HepG2 (cell line): ENCODE data around the gene AHCYL2. TPM values are rescaled to one million over a fixed set of nuclear protein-coding genes. Genes with fewer than 3 reads are reported as not detected.
A peak's percentile ranks its signal among the peaks of the same experiment; 100 is the strongest.

ENCODE experiments used
- ATF5 ChIP-seq: sonication (generic); formaldehyde crosslinking; IDR thresholded peaks from 2 replicates; pipeline ENCODE4 v1.4.0; 2020; ENCODE audit warnings: mild to moderate bottlenecking, low read depth, missing genetic modification reagents
- DMAP1 ChIP-seq: IDR thresholded peaks from 2 replicates; pipeline ENCODE4 v1.6.1; 2016
- HCFC1 ChIP-seq: fragments of 150-350 bp; IDR thresholded peaks from 2 replicates; pipeline ENCODE4 v1.6.1; 2014; ENCODE audit warnings: low read depth, low read length
- HES4 ChIP-seq: sonication (generic); formaldehyde crosslinking; IDR thresholded peaks from 2 replicates; pipeline ENCODE4 v1.9.0; 2021; ENCODE audit warnings: mild to moderate bottlenecking, missing genetic modification reagents, borderline replicate concordance
- HIVEP1 ChIP-seq: sonication (generic); formaldehyde crosslinking; IDR thresholded peaks from 2 replicates; pipeline ENCODE4 v1.4.0; 2020; ENCODE audit warnings: mild to moderate bottlenecking, missing genetic modification reagents
- HNRNPLL ChIP-seq: fragments of 200-400 bp; formaldehyde crosslinking; IDR thresholded peaks from 2 replicates; pipeline ENCODE4 v1.6.1; 2017; ENCODE audit warnings: mild to moderate bottlenecking, low read depth, low read length; ENCODE audit not compliant: poor library complexity, severe bottlenecking
- KLF15 ChIP-seq: sonication (generic); formaldehyde crosslinking; IDR thresholded peaks from 2 replicates; pipeline ENCODE4 v1.8.1; 2023; ENCODE audit warnings: borderline replicate concordance, mild to moderate bottlenecking, inconsistent platforms, missing genetic modification reagents, mixed read lengths
- MIXL1 ChIP-seq: IDR thresholded peaks from 2 replicates; pipeline ENCODE4 v1.6.1; 2016
- MTF2 ChIP-seq: sonication (generic); formaldehyde crosslinking; IDR thresholded peaks from 2 replicates; pipeline ENCODE4 v1.5.0; 2020; ENCODE audit warnings: missing genetic modification reagents, borderline replicate concordance
- NPAS2 ChIP-seq: sonication (generic); formaldehyde crosslinking; IDR thresholded peaks from 2 replicates; pipeline ENCODE4 v1.8.0; 2022; ENCODE audit warnings: mild to moderate bottlenecking, missing genetic modification reagents, borderline replicate concordance
- PRMT3 ChIP-seq: sonication (generic); formaldehyde crosslinking; IDR thresholded peaks from 2 replicates; pipeline ENCODE4 v1.8.1; 2022; ENCODE audit warnings: low read depth, mild to moderate bottlenecking, moderate library complexity, missing genetic modification reagents, borderline replicate concordance
- SIN3A ChIP-seq: IDR thresholded peaks from 2 replicates; pipeline ENCODE4 v1.6.1; 2011; ENCODE audit warnings: low read depth, mild to moderate bottlenecking, control low read depth, low read length, borderline replicate concordance
- SRF ChIP-seq: IDR thresholded peaks from 2 replicates; pipeline ENCODE4 v1.6.1; 2011; ENCODE audit warnings: mild to moderate bottlenecking, low read depth, low read length, moderate library complexity
- ZNF143 ChIP-seq: sonication (generic); formaldehyde crosslinking; IDR thresholded peaks from 2 replicates; pipeline ENCODE4 v1.4.0; 2020; ENCODE audit warnings: missing genetic modification reagents
- ZNF282 ChIP-seq: fragments of 450-650 bp; IDR thresholded peaks from 2 replicates; pipeline ENCODE4 v1.6.1; 2018; ENCODE audit not compliant: partially characterized antibody
- ZNF333 ChIP-seq: sonication (generic); formaldehyde crosslinking; IDR thresholded peaks from 2 replicates; pipeline ENCODE4 v1.4.0; 2020; ENCODE audit warnings: mild to moderate bottlenecking, missing genetic modification reagents, borderline replicate concordance
- ZNF367 ChIP-seq: sonication (generic); formaldehyde crosslinking; IDR thresholded peaks from 2 replicates; pipeline ENCODE4 v1.4.0; 2020; ENCODE audit warnings: missing genetic modification reagents, borderline replicate concordance
- ZNF430 ChIP-seq: sonication (generic); formaldehyde crosslinking; IDR thresholded peaks from 2 replicates; pipeline ENCODE4 v1.9.0; 2021; ENCODE audit warnings: mild to moderate bottlenecking, missing genetic modification reagents
- ZNF619 ChIP-seq: sonication (generic); formaldehyde crosslinking; IDR thresholded peaks from 2 replicates; pipeline ENCODE4 v1.4.0; 2020; ENCODE audit warnings: mild to moderate bottlenecking, missing genetic modification reagents
- ZNF710 ChIP-seq: sonication (generic); formaldehyde crosslinking; IDR thresholded peaks from 2 replicates; pipeline ENCODE4 v1.5.0; 2020; ENCODE audit warnings: mild to moderate bottlenecking, missing genetic modification reagents, borderline replicate concordance
- ZNF782 ChIP-seq: sonication (generic); formaldehyde crosslinking; IDR thresholded peaks from 2 replicates; pipeline ENCODE4 v1.4.0; 2020; ENCODE audit warnings: missing genetic modification reagents, mild to moderate bottlenecking, borderline replicate concordance
- polyA plus RNA-seq, 8 experiments: library from polyadenylated mRNA; depleted of rRNA in 3 of 8; stranded (reverse) in 7 of 8; unstranded in 1 of 8; fragments of >200 nt; fragmentation: Illumina TruSeq in 4 of 8; extraction: Trizol in 4 of 8; gene quantifications; 2 replicates each; pipeline versions ENCODE4 v1.2.1 to v1.2.3, GENCODE V29; 2011 to 2016; ENCODE audit warnings: low read depth in 4 of 8, missing spikeins in 1 of 8, mixed read lengths in 1 of 8; ENCODE audit not compliant: insufficient read depth in 1 of 8
- total RNA-seq, 5 experiments: library from RNA; depleted of rRNA; stranded (reverse); fragments of >200 nt; fragmentation: Illumina TruSeq; extraction: Trizol; gene quantifications; 2 replicates each; pipeline ENCODE4 v1.2.3, GENCODE V29; 2016; ENCODE audit warnings: low read depth in 1 of 5
- TF ChIP-seq, protein P1 (sequence below): sonication (generic); formaldehyde crosslinking; conservative IDR thresholded peaks from 2 replicates; pipeline ENCODE4 v1.8.0; 2022; ENCODE audit warnings: mild to moderate bottlenecking, moderate library complexity, missing genetic modification reagents
- TF ChIP-seq, protein P2 (sequence below): sonication (generic); formaldehyde crosslinking; conservative IDR thresholded peaks from 2 replicates; pipeline ENCODE4 v1.8.0; 2022; ENCODE audit warnings: missing genetic modification reagents

Gene AHCYL2
- total and polyA plus RNA-seq, 2 of the 13 experiments (the other 11 are each of a cell fraction or from before 2014, with no cell fraction given) = 9.5 to 14.7 TPM

DNA sequence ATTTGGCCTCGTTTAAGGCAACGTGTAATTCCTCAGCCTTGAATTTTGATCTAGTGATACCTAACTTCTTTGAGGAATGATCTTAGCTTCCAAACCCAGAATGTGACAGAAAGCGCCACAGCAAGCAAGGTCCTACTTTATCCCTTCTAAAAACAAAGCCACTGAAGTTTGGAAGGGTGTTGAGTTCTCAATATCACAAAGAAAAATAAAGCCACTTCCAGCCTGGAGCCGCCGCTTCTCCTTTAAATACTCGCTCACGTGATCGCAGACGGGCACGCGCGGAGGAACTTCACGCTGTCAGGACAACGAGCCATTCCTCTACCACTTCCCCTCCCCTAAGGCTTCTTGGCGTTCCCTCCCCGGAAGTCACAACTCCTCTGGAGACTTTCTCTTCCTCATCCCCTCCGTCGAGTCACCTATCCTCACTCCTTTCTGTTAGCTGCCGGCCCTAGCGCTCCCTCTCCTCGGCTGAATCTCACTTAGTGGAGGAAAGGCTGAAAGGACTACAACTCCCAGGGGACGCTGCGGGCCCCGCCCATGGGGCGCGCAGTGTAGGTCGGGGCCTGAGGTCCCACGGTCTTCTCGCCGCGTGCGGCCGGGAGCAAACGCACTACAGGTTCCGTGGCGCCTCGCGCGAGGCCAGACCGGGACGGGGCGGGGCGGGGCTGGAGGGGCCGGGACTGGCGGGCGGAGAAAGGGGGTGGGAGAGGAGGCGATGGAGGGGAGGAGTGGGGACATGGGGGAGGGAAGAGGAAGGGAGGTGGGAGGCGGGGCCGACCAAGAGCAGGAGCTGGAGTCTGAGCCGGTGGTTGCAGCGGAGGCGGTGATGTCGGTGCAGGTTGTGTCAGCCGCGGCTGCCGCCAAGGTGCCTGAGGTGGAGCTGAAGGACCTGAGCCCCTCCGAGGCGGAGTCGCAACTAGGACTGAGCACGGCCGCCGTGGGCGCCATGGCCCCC lies at the start of gene AHCYL2 (continued):
- TF ChIP-seq HIVEP1 (peak; percentile 31; the same call in 1 of the 2 replicates), ZNF619 (CRISPR knock-in tag) (peak; percentile 38; the same call in 1 of the 2 replicates), MIXL1 (CRISPR knock-in tag) (peak; percentile 23; the same call in 1 of the 2 replicates), ZNF710 (CRISPR knock-in tag) (peak; percentile 68; the same call in 1 of the 2 replicates), ZNF282 (no peak), ZNF333 (CRISPR knock-in tag) (0 out of 2 replicates have a peak, but pooled peaks have one; percentile 55), HCFC1 (peak; percentile 95), NPAS2 (CRISPR knock-in tag) (no peak), ZNF782 (CRISPR knock-in tag) (no peak), KLF15 (CRISPR knock-in tag) (no peak), SRF (0 out of 2 replicates have a peak, but pooled peaks have one; percentile 0), HNRNPLL (peak; percentile 52), HES4 (CRISPR knock-in tag) (0 out of 2 replicates have a peak, but pooled peaks have one; percentile 56), ZNF430 (CRISPR knock-in tag) (peak; percentile 61), ZNF367 (CRISPR knock-in tag) (0 out of 2 replicates have a peak, but pooled peaks have one; percentile 26), PRMT3 (CRISPR knock-in tag) (no peak), SIN3A (no peak; the same call in 1 of the 2 replicates), DMAP1 (CRISPR knock-in tag) (peak; percentile 70), MTF2 (CRISPR knock-in tag) (no peak), ZNF143 (peak; percentile 93), ATF5 (CRISPR knock-in tag) (no peak)
- TF ChIP-seq, protein P1, sequence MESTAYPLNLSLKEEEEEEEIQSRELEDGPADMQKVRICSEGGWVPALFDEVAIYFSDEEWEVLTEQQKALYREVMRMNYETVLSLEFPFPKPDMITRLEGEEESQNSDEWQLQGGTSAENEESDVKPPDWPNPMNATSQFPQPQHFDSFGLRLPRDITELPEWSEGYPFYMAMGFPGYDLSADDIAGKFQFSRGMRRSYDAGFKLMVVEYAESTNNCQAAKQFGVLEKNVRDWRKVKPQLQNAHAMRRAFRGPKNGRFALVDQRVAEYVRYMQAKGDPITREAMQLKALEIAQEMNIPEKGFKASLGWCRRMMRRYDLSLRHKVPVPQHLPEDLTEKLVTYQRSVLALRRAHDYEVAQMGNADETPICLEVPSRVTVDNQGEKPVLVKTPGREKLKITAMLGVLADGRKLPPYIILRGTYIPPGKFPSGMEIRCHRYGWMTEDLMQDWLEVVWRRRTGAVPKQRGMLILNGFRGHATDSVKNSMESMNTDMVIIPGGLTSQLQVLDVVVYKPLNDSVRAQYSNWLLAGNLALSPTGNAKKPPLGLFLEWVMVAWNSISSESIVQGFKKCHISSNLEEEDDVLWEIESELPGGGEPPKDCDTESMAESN = 0 out of 2 replicates have a peak, but pooled peaks have one; percentile 31
- TF ChIP-seq, protein P2, sequence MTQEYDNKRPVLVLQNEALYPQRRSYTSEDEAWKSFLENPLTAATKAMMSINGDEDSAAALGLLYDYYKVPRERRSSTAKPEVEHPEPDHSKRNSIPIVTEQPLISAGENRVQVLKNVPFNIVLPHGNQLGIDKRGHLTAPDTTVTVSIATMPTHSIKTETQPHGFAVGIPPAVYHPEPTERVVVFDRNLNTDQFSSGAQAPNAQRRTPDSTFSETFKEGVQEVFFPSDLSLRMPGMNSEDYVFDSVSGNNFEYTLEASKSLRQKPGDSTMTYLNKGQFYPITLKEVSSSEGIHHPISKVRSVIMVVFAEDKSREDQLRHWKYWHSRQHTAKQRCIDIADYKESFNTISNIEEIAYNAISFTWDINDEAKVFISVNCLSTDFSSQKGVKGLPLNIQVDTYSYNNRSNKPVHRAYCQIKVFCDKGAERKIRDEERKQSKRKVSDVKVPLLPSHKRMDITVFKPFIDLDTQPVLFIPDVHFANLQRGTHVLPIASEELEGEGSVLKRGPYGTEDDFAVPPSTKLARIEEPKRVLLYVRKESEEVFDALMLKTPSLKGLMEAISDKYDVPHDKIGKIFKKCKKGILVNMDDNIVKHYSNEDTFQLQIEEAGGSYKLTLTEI (CRISPR knock-in tag) = no peak
